GM12892 (cell line): ENCODE results near the gene MBD6.

ENCODE experiments used
- POLR2A ChIP-seq: IDR thresholded peaks from 2 replicates; pipeline ENCODE4 v1.6.1; 2011; ENCODE audit warnings: low read depth, low read length, control low read depth
- POLR2AphosphoS5 ChIP-seq: IDR thresholded peaks from 2 replicates; pipeline ENCODE4 v1.6.1; 2011; ENCODE audit warnings: low read depth, low read length, control low read depth
- TAF1 ChIP-seq: IDR thresholded peaks from 2 replicates; pipeline ENCODE4 v1.6.1; 2011; ENCODE audit warnings: low read depth, mild to moderate bottlenecking, control low read depth, low read length, borderline replicate concordance

DNA sequence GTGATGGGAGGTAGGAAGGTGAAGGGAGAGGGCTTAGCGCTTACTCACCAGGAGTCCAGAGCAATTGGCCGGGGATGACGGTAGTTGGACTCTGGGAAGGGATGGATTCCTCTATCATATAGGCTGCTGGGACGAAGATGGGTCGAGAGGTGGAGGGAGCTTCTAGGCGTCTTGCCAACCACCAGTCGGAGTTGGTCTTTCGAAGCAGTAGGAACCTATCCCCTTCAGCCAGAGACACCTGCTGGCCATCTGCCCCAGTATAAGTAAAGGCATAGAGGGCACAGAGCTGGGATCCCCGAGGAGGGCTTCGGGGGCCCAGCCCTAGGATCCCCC is 43.6 kb upstream of the MBD6 start:
- TF ChIP-seq POLR2AphosphoS5: no peak
- TF ChIP-seq POLR2A: no peak
- TF ChIP-seq TAF1: no peak
